HG03175 (cell line): Measurements from ENCODE around the gene DLG2.
"Not testable (repeated sequence)": the region's sequence is repeated elsewhere in the genome, so short reads cannot be mapped to it uniquely, and the experiment has no call there.

Experiments used
- ATAC-seq: cut with Tn5 transposase; IDR thresholded peaks from one replicate; pipeline ENCODE4 v1.9.1; 2021; ENCODE audit warnings: mild to moderate bottlenecking, moderate library complexity; ENCODE audit not compliant: unreplicated experiment

The DLG2 gene

DNA sequence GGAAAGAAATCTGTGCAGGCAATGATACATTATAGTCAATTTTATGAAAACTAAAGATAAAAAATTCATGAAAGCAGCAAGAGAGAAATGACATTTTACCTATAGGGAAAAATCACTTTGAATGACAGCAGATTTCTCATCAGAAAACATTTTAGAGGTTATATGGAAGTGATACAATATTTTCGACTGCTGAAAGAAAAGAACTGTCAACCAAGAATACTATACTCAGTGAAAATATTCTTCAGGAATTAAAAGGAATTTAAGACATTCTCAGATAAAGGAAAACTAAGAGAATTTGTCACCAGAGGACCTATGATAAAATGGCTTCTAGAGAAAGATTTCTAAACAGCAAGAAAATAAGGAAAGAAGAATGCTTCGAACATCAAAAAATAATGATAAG, 820.8 kb downstream of the DLG2 start:
- no peak for ATAC-seq

DNA sequence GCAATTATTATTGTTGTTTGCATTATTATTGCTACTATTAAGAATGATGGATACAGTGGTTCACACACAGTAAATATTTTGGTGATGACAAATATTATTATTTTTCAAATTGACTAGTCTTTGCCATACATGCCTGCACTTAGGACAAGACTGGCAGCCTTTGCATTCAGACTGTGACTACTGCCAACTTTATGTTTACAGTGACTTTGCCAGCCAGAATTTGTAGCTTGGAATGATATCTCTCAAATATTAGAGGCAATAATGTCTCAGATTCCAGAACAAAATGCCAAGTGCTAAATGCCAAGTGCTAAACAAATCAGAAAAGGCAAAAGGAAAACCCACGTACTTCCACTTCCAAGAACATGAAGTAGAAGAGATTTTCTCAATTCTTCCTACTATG, 823.1 kb downstream of the DLG2 start:
- ATAC-seq = no peak

DNA sequence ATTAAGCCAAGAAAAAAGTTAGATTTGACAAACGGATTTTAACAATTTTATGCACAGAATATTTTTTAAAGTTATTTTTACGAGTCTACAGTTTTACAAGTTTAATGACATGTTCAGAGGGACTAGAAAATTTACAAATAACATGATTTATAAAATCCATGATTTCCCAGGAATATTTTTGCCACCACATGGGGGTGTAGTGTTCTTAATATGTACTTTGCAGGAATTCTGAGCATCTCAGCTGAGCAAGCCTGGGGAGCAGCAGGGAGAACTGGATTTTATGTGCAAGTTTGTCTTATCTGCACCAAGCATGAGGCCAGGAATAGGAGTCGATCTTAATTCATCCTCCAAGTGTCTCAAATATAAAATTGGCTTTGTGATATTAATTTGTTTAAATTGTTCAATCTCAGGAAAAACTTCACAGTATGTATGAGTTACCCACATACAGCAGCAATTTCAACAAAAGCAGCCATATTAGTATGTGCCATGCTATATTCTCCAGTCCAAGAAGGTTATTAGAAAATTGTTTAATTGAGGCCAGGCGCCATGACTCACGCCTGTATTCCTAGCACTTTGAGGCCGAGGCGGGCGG, 826.3 kb downstream of the DLG2 start:
- no peak for ATAC-seq

DNA sequence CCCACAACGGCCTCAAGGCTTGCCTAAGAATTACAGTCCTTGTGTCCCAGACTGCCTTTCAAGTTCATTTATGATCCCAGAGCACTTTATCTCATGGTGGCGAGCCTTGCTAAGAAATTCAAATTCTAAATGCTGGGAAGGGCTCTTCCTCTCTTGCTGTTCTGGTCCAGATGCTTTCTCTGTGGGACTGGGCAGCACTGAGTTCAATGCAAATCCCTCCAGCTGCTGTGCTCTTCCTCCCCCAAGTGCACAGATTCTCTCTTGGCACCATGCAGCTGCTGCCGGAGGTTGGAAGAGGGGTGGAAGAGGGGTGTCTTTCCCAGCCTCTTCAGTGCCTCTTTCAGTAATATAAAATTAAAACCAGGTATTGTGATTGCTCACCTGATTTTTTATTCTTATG, 828.0 kb downstream of the DLG2 start:
- ATAC-seq = no peak

DNA sequence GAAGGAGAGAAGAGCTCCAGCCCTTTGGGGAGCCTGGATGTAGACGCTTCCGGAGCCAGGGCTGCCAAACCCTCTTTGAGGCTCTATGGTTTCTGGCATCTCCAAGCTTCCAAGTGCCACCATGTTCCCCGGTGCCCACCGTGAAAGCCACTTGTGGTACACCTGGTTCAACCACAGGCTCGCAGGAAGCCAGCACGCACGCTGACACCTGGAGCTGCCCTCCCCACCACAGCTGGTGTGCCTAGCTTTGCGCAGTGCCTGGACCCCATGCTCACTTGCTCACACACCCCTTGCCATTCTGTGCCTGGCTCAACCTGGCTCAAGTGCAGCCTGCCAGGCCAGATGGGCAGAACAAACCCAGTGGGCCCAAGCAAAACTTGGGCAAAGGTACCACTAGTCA, 831.4 kb downstream of the DLG2 start:
- ATAC-seq = no peak

DNA sequence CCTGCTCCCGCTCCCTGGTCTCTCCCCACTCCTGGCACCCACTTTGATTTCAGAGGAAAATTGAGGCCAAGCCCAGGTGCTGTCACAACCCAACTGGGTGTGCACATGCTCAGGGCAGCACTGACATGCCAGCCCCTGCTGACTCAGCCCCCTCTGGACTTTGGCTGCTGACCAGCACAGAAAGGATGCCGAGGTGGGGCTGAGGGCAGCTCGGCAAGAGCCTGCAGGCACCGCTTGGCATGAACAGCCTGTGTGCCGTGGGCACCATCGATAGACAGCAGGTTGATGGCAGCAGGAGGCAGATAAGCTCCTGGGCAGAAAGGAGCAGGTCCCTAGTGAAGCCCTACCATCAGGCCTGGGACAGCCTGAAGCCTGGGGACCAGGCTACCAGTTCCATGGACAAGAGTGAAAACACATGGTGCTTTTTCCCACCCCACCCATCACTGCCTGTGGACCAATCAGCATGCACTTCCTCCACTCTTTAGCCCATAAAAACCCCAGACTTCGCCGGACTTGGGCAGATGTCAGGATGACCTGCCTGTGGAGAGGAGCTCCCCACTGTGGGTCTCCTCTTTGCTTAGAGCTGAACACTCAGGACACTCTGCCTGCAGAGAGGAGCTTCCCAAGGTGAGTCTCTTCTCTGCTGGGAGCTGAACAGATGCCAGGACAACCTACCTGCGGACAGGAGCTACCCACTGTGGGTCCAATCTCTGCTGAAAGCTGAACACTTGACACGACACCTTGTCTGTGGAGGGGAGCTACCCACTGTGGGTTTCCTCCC, 832.3 kb downstream of the DLG2 start:
- ATAC-seq = no peak

DNA sequence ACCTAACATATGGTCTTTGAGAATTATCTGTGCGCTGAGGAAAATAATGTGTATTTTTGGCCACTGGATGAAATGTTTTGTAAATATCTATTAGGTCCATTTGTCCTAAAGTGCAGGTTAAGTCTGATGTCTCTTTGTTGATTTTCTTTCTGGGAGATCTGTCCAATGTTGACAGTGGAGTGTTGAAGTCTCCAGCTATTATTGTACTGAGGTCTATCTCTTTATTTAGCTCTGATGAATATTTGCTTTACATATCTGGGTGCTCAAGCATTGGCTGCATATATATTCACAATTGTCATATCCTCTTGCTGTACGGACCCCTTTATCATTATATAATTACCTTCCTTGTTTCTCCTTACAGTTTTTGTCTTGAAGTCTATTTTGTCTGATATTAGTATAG, 833.8 kb downstream of the DLG2 start:
- ATAC-seq = no peak

DNA sequence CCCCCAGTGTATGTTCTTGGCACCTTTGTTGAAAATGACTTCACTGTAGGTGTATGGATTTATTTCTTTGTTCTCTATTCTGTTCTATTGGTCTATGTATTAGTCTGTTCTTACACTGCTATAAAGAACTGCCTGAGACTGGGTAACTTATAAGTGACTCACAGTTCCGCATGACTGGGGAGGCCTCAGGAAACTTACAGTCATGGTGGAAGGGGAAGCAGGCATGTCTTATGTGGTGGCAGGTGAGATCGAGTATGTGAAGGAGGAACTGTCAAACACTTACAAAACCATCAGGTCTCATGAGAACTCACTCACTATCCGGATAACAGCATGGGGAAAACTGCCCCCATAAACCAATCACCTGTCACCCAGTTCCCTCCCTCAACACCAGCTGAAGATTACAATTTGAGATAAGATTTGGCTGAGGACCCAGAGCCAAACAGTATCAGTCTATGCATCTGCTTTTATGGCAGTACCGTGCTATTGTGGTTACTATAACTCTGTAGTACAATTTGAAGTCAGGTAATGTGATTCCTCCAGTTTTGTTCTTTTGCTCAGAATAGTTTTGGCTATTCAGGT, 836.2 kb downstream of the DLG2 start:
- ATAC-seq = no peak

DNA sequence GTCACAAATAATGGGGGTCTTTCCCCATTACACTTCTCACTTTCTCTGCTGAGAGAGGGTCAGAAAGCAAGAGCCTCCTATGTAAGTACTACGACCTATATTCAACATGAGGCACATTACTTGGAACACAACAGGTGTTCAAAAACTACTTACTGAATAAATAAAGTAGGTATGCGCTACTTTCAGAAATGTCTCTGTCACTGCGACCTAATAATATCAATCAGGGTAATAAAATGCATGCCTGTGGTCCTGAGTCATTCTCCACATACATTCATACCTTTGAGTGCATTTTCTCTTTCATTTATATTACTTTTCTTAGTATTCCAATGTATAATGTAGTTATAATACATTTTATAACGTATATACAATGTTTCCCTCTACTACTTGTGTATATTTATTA, 838.9 kb downstream of the DLG2 start:
- no peak for ATAC-seq

DNA sequence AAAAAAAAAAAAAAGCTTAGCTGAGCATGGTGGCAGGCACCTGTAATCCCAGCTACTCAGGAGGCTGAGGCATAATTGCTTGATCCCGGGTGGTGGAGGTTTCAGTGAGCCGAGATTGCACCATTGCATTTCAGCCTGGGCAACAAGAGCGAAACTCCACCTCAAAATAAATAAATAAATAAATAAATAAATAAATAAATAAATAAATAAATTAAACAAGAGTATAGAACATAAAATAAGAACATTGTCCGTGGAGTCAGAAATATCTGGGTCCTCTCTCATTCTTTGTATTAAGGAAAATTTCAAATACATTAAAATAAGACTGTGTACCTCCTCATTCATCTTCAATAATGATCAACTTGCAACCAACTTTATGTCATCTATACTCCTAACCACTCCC, 843.0 kb downstream of the DLG2 start:
- not testable (repeated sequence) for ATAC-seq

DNA sequence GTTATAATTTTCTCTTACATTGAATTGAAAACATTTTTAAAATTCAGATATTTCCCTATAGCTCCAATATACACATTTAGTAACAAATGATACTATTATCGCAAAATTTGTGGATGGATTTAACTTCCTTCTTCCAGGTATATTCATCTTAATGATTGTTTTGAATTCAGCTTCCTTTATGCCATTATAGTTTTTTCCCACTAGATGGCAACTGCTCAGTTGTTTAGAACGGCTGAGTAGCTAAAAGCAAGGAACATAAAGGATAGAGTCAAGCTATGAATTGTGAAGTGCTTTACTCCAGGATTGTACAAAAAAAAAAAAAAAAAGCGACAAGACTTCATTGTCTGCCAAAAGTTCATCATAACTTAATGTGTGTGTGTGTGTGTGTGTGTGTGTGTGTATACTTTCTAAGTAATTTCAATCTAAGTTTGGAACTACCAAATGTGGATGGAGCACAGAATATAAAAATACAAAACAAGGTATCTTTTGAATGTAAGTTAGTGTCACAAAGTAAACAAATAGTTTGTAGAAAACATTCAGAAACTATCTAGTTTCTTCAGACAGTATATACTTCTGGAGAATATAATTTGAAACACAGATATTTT, 846.4 kb downstream of the DLG2 start:
- ATAC-seq = no peak

DNA sequence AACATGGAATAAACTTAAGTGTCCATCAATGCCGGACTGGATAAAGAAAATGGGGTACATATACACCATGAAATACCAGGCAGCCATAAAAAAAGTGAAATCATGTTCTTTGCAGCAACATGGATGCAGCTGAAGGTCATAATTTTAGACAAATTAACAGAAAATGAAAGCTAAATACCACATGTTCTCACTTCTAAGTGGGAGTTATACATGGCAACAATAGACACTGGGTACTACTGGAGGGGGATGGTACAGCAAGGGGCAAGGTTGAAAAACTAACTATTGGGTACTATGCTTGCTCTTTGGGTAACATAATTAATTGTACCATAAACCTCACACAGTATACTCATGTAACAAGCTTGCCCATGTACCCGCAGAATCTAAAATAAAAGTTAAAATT, 851.6 kb downstream of the DLG2 start:
- no peak for ATAC-seq

DNA sequence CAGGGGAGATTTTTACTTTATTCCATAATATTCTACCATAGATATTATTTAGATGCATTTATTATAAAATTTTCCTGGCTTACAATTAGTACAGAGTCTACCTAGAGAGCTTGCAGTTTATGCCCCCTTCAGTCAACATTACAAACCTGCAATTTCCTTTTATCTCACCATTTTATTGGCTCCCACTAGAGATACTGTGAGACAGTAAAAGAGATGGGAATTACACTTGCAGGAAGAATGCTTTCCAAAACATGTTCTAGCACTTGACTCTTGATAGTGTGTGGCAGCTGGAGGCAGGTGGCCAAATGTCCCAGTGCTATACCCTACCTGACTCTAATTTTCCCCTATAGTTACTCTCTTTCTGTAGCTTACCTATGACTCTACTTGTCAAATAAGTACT, 863.2 kb downstream of the DLG2 start:
- no peak for ATAC-seq

DNA sequence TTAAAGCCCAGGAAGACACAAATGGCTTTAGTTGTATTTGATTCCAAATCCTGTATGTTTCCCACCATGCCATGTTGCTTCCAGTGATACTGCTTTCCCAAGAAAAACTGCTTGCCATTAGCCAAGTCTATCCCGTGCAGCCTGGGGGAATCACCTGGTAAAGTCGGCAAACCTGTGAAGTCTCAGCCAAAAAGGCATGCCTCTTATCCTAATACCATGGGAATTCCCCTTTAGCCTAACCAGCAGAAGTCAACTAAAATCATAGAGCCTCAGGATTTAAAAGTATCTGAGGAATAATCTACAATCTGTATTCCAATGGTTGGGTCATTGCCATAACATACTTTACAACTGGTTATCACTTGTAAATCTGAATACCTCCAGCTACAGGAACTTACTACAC, 869.4 kb downstream of the DLG2 start:
- no peak for ATAC-seq

DNA sequence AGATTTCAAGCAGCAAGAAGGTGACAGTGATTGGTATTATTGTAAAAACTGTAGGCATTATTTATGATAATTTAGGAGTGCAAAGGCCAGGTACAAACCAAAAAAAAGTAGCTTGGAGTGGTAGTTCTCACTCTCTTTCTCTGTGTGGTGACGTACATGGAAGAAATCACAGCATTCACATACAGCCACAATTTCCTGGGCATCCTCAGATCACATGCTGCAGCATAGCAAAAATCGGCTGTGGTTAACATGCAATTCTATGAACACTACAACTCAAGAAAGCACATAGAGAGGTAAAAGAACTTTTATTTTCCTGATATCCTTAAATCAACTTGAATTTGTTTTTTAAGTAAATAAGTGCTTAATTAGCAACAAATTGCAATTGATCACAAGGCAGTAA, 875.8 kb downstream of the DLG2 start:
- no peak for ATAC-seq

DNA sequence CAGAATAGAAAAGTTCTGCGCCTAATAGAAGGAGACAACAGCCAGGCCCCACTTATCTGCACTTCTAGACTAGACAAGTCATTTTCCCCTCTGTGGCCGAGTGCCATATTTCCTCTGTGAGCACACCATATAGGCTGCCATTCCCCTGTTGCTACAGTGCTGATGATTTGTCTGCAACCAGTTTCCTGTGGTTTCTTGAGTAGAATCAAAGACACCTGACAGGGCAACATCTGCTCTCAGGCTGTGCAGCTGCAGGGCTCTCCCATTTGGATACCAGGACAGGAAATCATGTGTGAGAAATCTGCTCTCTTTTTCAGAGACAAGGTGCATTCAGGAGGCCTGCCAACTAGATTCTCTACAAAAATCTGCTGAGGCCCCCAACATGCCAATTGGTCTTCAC, 879.3 kb downstream of the DLG2 start:
- ATAC-seq = no peak

DNA sequence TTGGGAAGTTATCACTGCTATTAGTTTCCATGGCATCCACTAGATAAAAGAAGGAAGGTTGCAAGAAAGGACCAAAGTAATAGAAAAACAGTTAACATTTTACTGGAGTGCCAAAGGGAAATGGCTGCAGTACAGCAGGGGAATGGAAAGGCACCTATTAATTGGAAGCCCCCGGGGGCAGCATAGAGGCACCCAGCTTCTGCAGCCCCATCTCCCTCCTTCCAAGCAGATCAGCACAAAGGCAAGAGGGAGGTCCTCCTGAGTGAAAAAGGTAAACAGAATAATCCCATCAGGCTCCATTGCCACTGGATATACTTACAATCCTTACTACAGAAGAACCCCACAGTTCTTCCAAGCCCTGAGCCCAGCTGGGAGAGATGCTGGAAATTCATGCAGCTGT, 887.1 kb downstream of the DLG2 start:
- no peak for ATAC-seq

DNA sequence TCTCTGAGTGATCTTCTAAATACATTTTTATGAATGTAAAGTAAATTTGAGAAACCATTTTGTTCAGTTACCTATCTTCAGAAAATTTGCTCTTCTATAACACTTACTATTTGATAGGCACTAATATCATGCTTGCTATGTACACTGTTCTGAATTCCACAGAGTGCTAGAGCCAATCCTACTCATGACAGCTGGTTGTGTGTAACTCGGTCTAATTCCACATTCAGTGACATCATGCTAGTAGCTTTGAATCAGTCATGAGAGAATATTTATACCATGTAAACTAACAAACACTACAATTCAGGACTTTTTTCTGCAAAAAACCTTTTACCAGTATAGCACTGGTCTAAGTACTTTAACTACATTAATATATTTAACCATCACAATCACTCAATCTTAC, 902.9 kb downstream of the DLG2 start:
- ATAC-seq = no peak

DNA sequence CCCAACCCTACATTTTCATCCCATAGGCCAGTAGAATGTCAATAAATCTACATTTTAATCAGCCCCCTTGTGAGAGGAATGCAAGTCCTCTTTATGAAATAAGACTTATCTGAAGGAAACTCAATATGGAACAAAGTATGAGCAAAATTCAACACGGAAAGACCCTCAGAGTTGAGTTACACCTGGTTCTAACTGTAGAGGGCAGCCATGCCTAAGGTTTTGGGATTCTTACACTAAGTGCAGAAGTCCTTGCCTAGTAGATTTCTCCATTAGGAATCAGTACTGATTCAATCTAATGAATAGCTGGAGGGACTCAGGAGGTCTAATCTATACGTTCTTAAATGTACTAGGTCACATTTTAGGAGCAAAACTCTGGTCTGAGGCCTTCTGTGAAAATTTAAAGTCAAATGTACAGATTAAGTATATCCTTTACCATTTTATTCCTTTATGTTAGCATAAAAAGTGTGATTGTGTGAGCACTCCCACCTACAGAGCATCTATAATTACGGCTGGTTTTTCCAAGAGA, 904.5 kb downstream of the DLG2 start:
- ATAC-seq = no peak

DNA sequence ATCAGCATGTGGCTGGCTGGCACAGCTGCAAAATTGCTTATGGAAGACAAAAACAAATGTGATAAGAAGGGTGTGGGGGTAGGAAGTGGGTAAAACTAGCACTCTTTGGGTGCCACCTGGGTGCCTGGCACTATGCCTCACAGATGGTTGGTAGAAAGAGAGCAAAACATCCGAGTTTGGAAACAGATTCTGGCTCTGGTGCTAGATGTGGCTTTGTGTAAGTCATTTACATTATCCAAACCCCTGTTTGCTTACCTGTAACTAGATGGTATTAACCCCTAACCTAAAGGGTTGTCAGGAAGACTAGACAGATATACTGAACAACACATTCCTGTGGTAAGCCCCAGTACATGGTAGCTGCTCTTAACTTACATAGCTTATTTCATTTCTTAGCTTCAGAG, 905.6 kb downstream of the DLG2 start:
- no peak for ATAC-seq

DNA sequence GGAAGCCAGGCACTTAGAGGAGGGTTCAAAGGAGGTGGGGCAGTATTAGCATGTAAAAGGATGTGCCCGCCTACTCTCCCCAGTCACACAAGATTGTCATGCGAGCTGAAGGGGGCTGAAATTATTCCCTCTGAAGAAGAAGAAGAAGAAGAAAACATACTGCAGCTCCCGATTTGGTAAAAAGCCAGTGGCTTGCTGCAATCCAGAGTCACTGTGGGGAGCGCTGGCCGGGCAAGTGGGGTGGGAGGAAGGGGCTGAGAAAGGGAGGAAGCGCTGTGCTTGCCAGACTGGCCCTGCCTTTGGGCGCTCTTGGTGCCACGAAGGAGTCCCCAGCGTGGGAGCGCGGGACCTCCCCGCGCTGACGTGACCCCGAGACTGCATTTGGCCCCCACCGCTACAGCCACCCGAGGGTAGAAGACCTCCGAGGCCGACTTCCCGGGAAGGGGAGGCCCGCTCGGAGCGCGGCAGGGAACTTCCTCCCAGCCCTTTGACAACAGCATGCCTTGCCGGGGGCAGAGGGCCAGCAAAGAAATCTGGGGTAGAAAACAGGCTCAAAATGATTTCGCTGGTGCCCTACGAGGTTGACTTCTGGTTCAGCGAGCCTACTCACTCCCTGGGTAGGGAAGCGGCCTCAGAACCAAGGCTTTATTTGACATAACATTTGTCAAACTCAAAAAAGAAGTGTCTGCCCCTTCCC, 906.3 kb downstream of the DLG2 start:
- ATAC-seq = no peak
